DND-41 (cell line): ENCODE measurements around the gene NINL.

ENCODE experiments used
- ATAC-seq: fragments of 200-7000 bp; cut with Tn5 transposase; 3 replicates; pipeline ENCODE4 v1.9.1; 2021; ENCODE audit warnings: low read depth; ENCODE audit not compliant: insufficient read depth
- DNase-seq: peaks from one replicate; pipeline ENCODE4 v3.0.0-alpha.2; 2020
- H2AFZ ChIP-seq: 2 replicates; pipeline ENCODE4 v1.6.0; 2012; ENCODE audit warnings: low read depth, low read length
- H3K27ac ChIP-seq: 2 replicates; pipeline ENCODE4 v1.5.1; 2012; ENCODE audit warnings: low read length, inconsistent platforms
- H3K27me3 ChIP-seq: fragments of 200-600 bp; sonication (generic); 2 replicates; pipeline ENCODE4 v1.6.0; 2012; ENCODE audit warnings: low read length, mild to moderate bottlenecking, inconsistent platforms; ENCODE audit not compliant: insufficient read depth, poor library complexity
- H3K36me3 ChIP-seq: 2 replicates; pipeline ENCODE4 v1.5.1; 2012; ENCODE audit warnings: low read length, inconsistent platforms; ENCODE audit not compliant: insufficient read depth
- H3K4me1 ChIP-seq: 2 replicates; pipeline ENCODE4 v1.5.1; 2012; ENCODE audit warnings: mild to moderate bottlenecking, low read length; ENCODE audit not compliant: insufficient read depth
- H3K4me2 ChIP-seq: 2 replicates; pipeline ENCODE4 v1.6.0; 2012; ENCODE audit warnings: mild to moderate bottlenecking, moderate library complexity, low read length, inconsistent platforms; ENCODE audit not compliant: insufficient read depth
- H3K4me3 ChIP-seq, 2 experiments: fragments of 200-600 bp in 1 of 2; shearing (Covaris generic) in 1 of 2; 2 replicates each; pipeline ENCODE4 v1.5.1; 2012 to 2016; ENCODE audit warnings: inconsistent platforms in 2 of 2, low read length in 2 of 2, mild to moderate bottlenecking in 2 of 2, low read depth in 1 of 2, moderate library complexity in 1 of 2
- H3K79me2 ChIP-seq: 2 replicates; pipeline ENCODE4 v1.6.0; 2012; ENCODE audit warnings: low read length, inconsistent platforms; ENCODE audit not compliant: insufficient read depth
- H3K9ac ChIP-seq: 2 replicates; pipeline ENCODE4 v1.6.0; 2012; ENCODE audit warnings: low read depth, mild to moderate bottlenecking, inconsistent platforms, low read length, moderate library complexity
- H3K9me3 ChIP-seq: 2 replicates; pipeline ENCODE4 v1.5.1; 2012; ENCODE audit warnings: low read length, moderate library complexity, mild to moderate bottlenecking, inconsistent platforms; ENCODE audit not compliant: insufficient read depth, severe bottlenecking
- H4K20me1 ChIP-seq: 2 replicates; pipeline ENCODE4 v1.6.0; 2012; ENCODE audit warnings: low read length; ENCODE audit not compliant: insufficient read depth
- CTCF ChIP-seq: IDR thresholded peaks from 2 replicates; pipeline ENCODE4 v1.5.1; 2012; ENCODE audit warnings: borderline replicate concordance, low read length, moderate library complexity, mild to moderate bottlenecking; ENCODE audit not compliant: poor library complexity, severe bottlenecking; ENCODE audit errors: extremely low read depth
- EZH2 ChIP-seq: IDR thresholded peaks from 3 replicates; pipeline ENCODE4 v1.6.1; 2012; ENCODE audit warnings: borderline replicate concordance, low read depth, mild to moderate bottlenecking, moderate library complexity, low read length, inconsistent platforms; ENCODE audit not compliant: severe bottlenecking

NINL gene

GRCh38 chr20:25547999-25548398, 37.3 kb downstream of the NINL start:
- H3K36me3 ChIP-seq: no peaks in the 10 kb centered on the region
- no peak overlapping the region for H3K9ac ChIP-seq
- H3K4me2 ChIP-seq: no peak overlapping the region
- H3K4me1 ChIP-seq: peaks cover 14% of the 10 kb centered on the region
- H3K79me2 ChIP-seq: peaks cover 62% of the 10 kb centered on the region
- DNase-seq (no peak), ATAC-seq (no peak)
- H2AFZ ChIP-seq: no peak overlapping the region
- no peak overlapping the region for H3K4me3 ChIP-seq
- H3K27me3 ChIP-seq: no peaks in the 10 kb centered on the region
- peaks cover 14% of the 10 kb centered on the region for H4K20me1 ChIP-seq
- H3K9me3 ChIP-seq: no peaks in the 10 kb centered on the region
- no peak overlapping the region for H3K27ac ChIP-seq
- no peak for TF ChIP-seq EZH2
- TF ChIP-seq CTCF: no peak

- Histone ChIP-seq H3K27ac (no peak overlapping the region), H3K9ac (no peak overlapping the region), H3K9me3 (no peaks in the 10 kb centered on the region), H2AFZ (no peak overlapping the region), H3K4me1 (peaks cover 9% of the 10 kb centered on the region), H3K79me2 (peaks cover 53% of the 10 kb centered on the region), H3K4me2 (no peak overlapping the region), H3K36me3 (no peaks in the 10 kb centered on the region), H3K4me3 (no peak overlapping the region), H4K20me1 (peaks cover 8% of the 10 kb centered on the region), H3K27me3 (no peaks in the 10 kb centered on the region)
- no peak for TF ChIP-seq EZH2
- no peak for TF ChIP-seq CTCF
- ATAC-seq: no peak
- DNase-seq: no peak
Measured at GRCh38 chr20:25547063-25547462, 38.3 kb downstream of the NINL start.

GRCh38 chr20:25546048-25546447, 39.3 kb downstream of the NINL start:
- Histone ChIP-seq H3K27ac (no peak overlapping the region), H3K9ac (no peak overlapping the region), H3K27me3 (no peaks in the 10 kb centered on the region), H3K36me3 (no peaks in the 10 kb centered on the region), H4K20me1 (peaks cover 4% of the 10 kb centered on the region), H2AFZ (no peak overlapping the region), H3K79me2 (peaks cover 50% of the 10 kb centered on the region), H3K9me3 (no peaks in the 10 kb centered on the region), H3K4me3 (no peak overlapping the region), H3K4me2 (no peak overlapping the region), H3K4me1 (no peaks in the 10 kb centered on the region)
- no peak for DNase-seq
- ATAC-seq: no peak
- TF ChIP-seq CTCF (no peak), EZH2 (no peak)

- TF ChIP-seq EZH2 (no peak), CTCF (no peak)
- H3K4me2 ChIP-seq: no peak overlapping the region
- no peaks in the 10 kb centered on the region for H3K9me3 ChIP-seq
- no peaks in the 10 kb centered on the region for H3K4me1 ChIP-seq
- ATAC-seq (no peak), DNase-seq (no peak)
- H4K20me1 ChIP-seq: peaks cover 4% of the 10 kb centered on the region
- H3K27ac ChIP-seq: no peak overlapping the region
- no peak overlapping the region for H3K9ac ChIP-seq
- H3K27me3 ChIP-seq: no peaks in the 10 kb centered on the region
- no peak overlapping the region for H3K4me3 ChIP-seq
- H3K36me3 ChIP-seq: no peaks in the 10 kb centered on the region
- no peak overlapping the region for H2AFZ ChIP-seq
- H3K79me2 ChIP-seq: peaks cover 57% of the 10 kb centered on the region
Measured at GRCh38 chr20:25545171-25545570, 40.2 kb downstream of the NINL start.
